SK-N-SH (cell line): ENCODE results near the gene LSM10. TPM values are rescaled to one million over a fixed set of nuclear protein-coding genes. Genes with fewer than 3 reads are reported as not detected.
A peak's percentile ranks its signal among the peaks of the same experiment; 100 is the strongest.

ENCODE experiments used
- CTCF ChIA-PET: fragments of 300-600, 350-600 bp; formaldehyde crosslinking; extraction: SDS; loops from one replicate; lab custom pipeline; 2021; lab: Yijun Ruan, JAX
- POLR2A ChIA-PET: fragments of 350-600 bp; sonication (Branson Sonifier 250); formaldehyde crosslinking; extraction: SDS; loops from one replicate; lab custom pipeline; 2020; ENCODE audit warnings: antibody characterized with exemption, inconsistent platforms; lab: Yijun Ruan, JAX
- DNase-seq: peaks from one replicate; pipeline ENCODE4 v3.0.0; 2012
- H2AFZ ChIP-seq: fragments of 200-600 bp; sonication (generic); 2 replicates; pipeline ENCODE4 v1.8.1; 2016; ENCODE audit warnings: antibody characterized with exemption, mild to moderate bottlenecking, low read depth
- H3F3A ChIP-seq: fragments of 200-600 bp; sonication (generic); replicated peaks from 2 replicates; pipeline ENCODE3; 2016; ENCODE audit warnings: antibody characterized with exemption, mild to moderate bottlenecking; ENCODE audit not compliant: insufficient read depth
- H3K27ac ChIP-seq, 2 experiments: fragments of 200-500 bp in 1 of 2; fragments of 200-600 bp in 1 of 2; sonication (Bioruptor generic) in 1 of 2; sonication (generic), shearing (Covaris generic) in 1 of 2; 2 replicates each; pipeline versions ENCODE4 v1.5.1 to v1.6.1; 2014 to 2016; ENCODE audit warnings: low read depth in 2 of 2, inconsistent platforms in 1 of 2, low read length in 1 of 2, mild to moderate bottlenecking in 1 of 2, mixed read lengths in 1 of 2
- H3K27me3 ChIP-seq: fragments of 200-600 bp; sonication (generic), shearing (Covaris generic); 2 replicates; pipeline ENCODE4 v1.6.1; 2016; ENCODE audit warnings: mixed run types; ENCODE audit not compliant: insufficient read depth
- H3K36me3 ChIP-seq, 2 experiments: fragments of 200-500 bp in 1 of 2; fragments of 200-600 bp in 1 of 2; sonication (Bioruptor generic) in 1 of 2; sonication (generic) in 1 of 2; replicated peaks in 1 of 2; 2 replicates each; pipeline versions ENCODE3 to v1.5.1; 2014 to 2016; ENCODE audit warnings: low read length in 1 of 2, mild to moderate bottlenecking in 1 of 2; ENCODE audit not compliant: insufficient read depth in 2 of 2, control insufficient read depth in 1 of 2
- H3K4me1 ChIP-seq, 2 experiments: fragments of 200-500 bp in 1 of 2; fragments of 200-600 bp in 1 of 2; sonication (Bioruptor generic) in 1 of 2; sonication (generic), shearing (Covaris generic) in 1 of 2; 2 replicates each; pipeline versions ENCODE4 v1.5.1 to v1.6.1; 2014 to 2016; ENCODE audit warnings: low read depth in 1 of 2, low read length in 1 of 2, mixed run types in 1 of 2; ENCODE audit not compliant: insufficient read depth in 2 of 2, control insufficient read depth in 1 of 2
- H3K4me2 ChIP-seq: fragments of 200-600 bp; sonication (generic), shearing (Covaris generic); 2 replicates; pipeline ENCODE4 v1.6.1; 2017; ENCODE audit warnings: mixed run types
- H3K4me3 ChIP-seq, 2 experiments: fragments of 200-500 bp in 1 of 2; fragments of 200-600 bp in 1 of 2; sonication (Bioruptor generic) in 1 of 2; sonication (generic), shearing (Covaris generic) in 1 of 2; 2 replicates each; pipeline versions ENCODE4 v1.5.1 to v1.8.1; 2014 to 2016; ENCODE audit warnings: low read depth in 2 of 2, inconsistent platforms in 1 of 2, low read length in 1 of 2, mild to moderate bottlenecking in 1 of 2, mixed read lengths in 1 of 2, moderate library complexity in 1 of 2
- H3K79me2 ChIP-seq: fragments of 200-600 bp; sonication (generic); 2 replicates; pipeline ENCODE4 v1.8.1; 2017; ENCODE audit warnings: mild to moderate bottlenecking; ENCODE audit not compliant: insufficient read depth
- H3K9ac ChIP-seq: fragments of 200-600 bp; sonication (generic); 2 replicates; pipeline ENCODE4 v1.6.1; 2017; ENCODE audit warnings: mixed run types
- H3K9me2 ChIP-seq: fragments of 200-600 bp; sonication (generic); 2 replicates; pipeline ENCODE4 v1.6.1; 2017; ENCODE audit warnings: mixed run types
- H3K9me3 ChIP-seq: fragments of 200-600 bp; sonication (generic); 2 replicates; pipeline ENCODE4 v1.6.1; 2017; ENCODE audit warnings: mixed run types, mild to moderate bottlenecking, moderate library complexity
- H4K20me1 ChIP-seq: fragments of 200-600 bp; sonication (generic); 2 replicates; pipeline ENCODE4 v1.6.1; 2017; ENCODE audit warnings: mild to moderate bottlenecking, mixed run types; ENCODE audit not compliant: insufficient read depth
- CHD2 ChIP-seq: fragments of 150-350 bp; IDR thresholded peaks from 2 replicates; pipeline ENCODE4 v1.6.1; 2018; ENCODE audit warnings: low read length; ENCODE audit not compliant: partially characterized antibody
- EP300 ChIP-seq, 2 experiments: IDR thresholded peaks; 2 replicates each; pipeline versions ENCODE4 v1.4.0 to v1.6.1; 2012; ENCODE audit warnings: borderline replicate concordance in 1 of 2, low read depth in 1 of 2, low read length in 1 of 2
- EZH2phosphoT487 ChIP-seq: fragments of 200-600 bp; sonication (generic); IDR thresholded peaks from 2 replicates; pipeline ENCODE4 v1.6.1; 2017; ENCODE audit warnings: low read depth, mixed run types, mild to moderate bottlenecking, antibody characterized with exemption, moderate library complexity, borderline replicate concordance
- FOSL2 ChIP-seq: IDR thresholded peaks from 2 replicates; pipeline ENCODE4 v1.4.0; 2012; ENCODE audit warnings: low read depth, mild to moderate bottlenecking, moderate library complexity, borderline replicate concordance
- FOXJ3 ChIP-seq: sonication (generic); formaldehyde crosslinking; IDR thresholded peaks from 2 replicates; pipeline ENCODE4 v1.5.1; 2020; ENCODE audit warnings: mild to moderate bottlenecking, missing genetic modification reagents
- GABPA ChIP-seq: IDR thresholded peaks from 2 replicates; pipeline ENCODE4 v1.4.0; 2012; ENCODE audit warnings: low read depth, mild to moderate bottlenecking
- JUND ChIP-seq: IDR thresholded peaks from 2 replicates; pipeline ENCODE4 v1.4.0; 2012
- MEF2A ChIP-seq: IDR thresholded peaks from 2 replicates; pipeline ENCODE4 v1.4.0; 2012; ENCODE audit warnings: low read depth, borderline replicate concordance
- MXI1 ChIP-seq: IDR thresholded peaks from 2 replicates; pipeline ENCODE4 v1.6.1; 2012; ENCODE audit warnings: mild to moderate bottlenecking, low read depth, low read length, improper control_type of control experiment
- POLR2AphosphoS5 ChIP-seq: IDR thresholded peaks from 2 replicates; pipeline ENCODE4 v1.6.1; 2012; ENCODE audit warnings: low read depth, low read length
- RCOR1 ChIP-seq: fragments of 150-350 bp; IDR thresholded peaks from 2 replicates; pipeline ENCODE4 v1.6.1; 2017; ENCODE audit warnings: antibody characterized with exemption, low read length
- RFX5 ChIP-seq: IDR thresholded peaks from 2 replicates; pipeline ENCODE4 v1.6.1; 2012; ENCODE audit warnings: mild to moderate bottlenecking, improper control_type of control experiment, low read length
- RXRA ChIP-seq: IDR thresholded peaks from 2 replicates; pipeline ENCODE4 v1.4.0; 2012; ENCODE audit warnings: low read depth, mild to moderate bottlenecking, borderline replicate concordance
- SMC3 ChIP-seq: IDR thresholded peaks from 2 replicates; pipeline ENCODE4 v1.6.1; 2012; ENCODE audit warnings: low read depth, low read length, improper control_type of control experiment
- TAF1 ChIP-seq: IDR thresholded peaks from 2 replicates; pipeline ENCODE4 v1.6.1; 2012; ENCODE audit warnings: low read depth, mild to moderate bottlenecking, low read length, moderate library complexity, borderline replicate concordance
- TEAD4 ChIP-seq: IDR thresholded peaks from 2 replicates; pipeline ENCODE4 v1.4.0; 2012; ENCODE audit warnings: mild to moderate bottlenecking, borderline replicate concordance; ENCODE audit not compliant: insufficient read depth
- YY1 ChIP-seq: IDR thresholded peaks from 2 replicates; pipeline ENCODE4 v1.4.0; 2012; ENCODE audit warnings: low read depth, mild to moderate bottlenecking
- WGBS: methylation state at CpG from one replicate; pipeline ENCODE4 v1.1.6; 2017; ENCODE audit warnings: low lambda C conversion rate; 5-methylcytosine and 5-hydroxymethylcytosine counted together
- polyA plus RNA-seq, 3 experiments: library from polyadenylated mRNA; depleted of rRNA; stranded (reverse); fragments of >200 nt; gene quantifications; 2 replicates each; pipeline ENCODE4 v1.2.3, GENCODE V29; 2012
- TF ChIP-seq, protein P1 (sequence below): fragments of 200-600 bp; sonication (generic); IDR thresholded peaks from 2 replicates; pipeline ENCODE4 v1.6.1; 2017; ENCODE audit warnings: antibody characterized with exemption, mild to moderate bottlenecking, moderate library complexity
- TF ChIP-seq, protein P2 (sequence below): IDR thresholded peaks from 2 replicates; pipeline ENCODE4; 2012
- TF ChIP-seq, protein P3 (sequence below): IDR thresholded peaks from 2 replicates; pipeline ENCODE4 v1.6.1; 2012; ENCODE audit warnings: mild to moderate bottlenecking, low read depth, low read length, moderate library complexity
- TF ChIP-seq, protein P4 (sequence below): fragments of 150-350 bp; IDR thresholded peaks from 2 replicates; pipeline ENCODE4 v1.6.1; 2016; ENCODE audit warnings: mild to moderate bottlenecking, low read depth, low read length

LSM10 gene
- polyA plus RNA-seq, 1 of the 3 experiments (the other 2 are of a cell fraction): 96.8 TPM

DNA sequence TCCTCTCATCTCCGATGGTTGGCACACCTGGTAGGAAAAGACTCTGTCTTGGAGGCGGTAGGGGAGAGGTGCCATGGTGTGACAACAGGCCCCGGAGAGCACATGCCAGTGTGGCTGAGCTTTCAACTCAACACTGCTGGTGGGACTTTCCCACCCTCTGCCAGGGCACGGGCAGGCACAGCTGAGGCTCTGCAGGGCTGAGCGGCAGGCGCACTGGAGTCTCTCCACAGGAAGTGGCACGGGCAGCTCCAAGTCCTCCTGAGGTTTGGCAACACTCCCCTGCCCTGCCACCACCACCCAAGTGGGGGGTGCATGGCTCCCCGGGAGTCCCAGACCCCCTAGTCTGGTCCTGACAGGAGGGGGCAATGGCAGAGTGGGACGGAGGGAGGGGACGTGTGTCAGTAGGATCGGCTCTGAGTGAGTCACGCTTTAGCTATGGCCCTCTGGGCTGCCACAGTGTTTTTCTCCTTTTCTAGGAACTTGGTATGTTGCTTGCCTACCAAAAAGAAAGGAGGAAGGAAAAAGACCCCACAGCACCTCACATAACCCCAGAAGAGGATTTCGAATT, 47.0 kb downstream of the LSM10 start (continued):
- TF ChIP-seq, protein P1, sequence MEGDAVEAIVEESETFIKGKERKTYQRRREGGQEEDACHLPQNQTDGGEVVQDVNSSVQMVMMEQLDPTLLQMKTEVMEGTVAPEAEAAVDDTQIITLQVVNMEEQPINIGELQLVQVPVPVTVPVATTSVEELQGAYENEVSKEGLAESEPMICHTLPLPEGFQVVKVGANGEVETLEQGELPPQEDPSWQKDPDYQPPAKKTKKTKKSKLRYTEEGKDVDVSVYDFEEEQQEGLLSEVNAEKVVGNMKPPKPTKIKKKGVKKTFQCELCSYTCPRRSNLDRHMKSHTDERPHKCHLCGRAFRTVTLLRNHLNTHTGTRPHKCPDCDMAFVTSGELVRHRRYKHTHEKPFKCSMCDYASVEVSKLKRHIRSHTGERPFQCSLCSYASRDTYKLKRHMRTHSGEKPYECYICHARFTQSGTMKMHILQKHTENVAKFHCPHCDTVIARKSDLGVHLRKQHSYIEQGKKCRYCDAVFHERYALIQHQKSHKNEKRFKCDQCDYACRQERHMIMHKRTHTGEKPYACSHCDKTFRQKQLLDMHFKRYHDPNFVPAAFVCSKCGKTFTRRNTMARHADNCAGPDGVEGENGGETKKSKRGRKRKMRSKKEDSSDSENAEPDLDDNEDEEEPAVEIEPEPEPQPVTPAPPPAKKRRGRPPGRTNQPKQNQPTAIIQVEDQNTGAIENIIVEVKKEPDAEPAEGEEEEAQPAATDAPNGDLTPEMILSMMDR: no peak
- TF ChIP-seq JUND: peak; percentile 88
- peak; percentile 68 for TF ChIP-seq TEAD4
- TF ChIP-seq FOSL2: peak; percentile 86
- TF ChIP-seq POLR2AphosphoS5: no peak
- no peak for TF ChIP-seq SMC3
- TF ChIP-seq, protein P2, sequence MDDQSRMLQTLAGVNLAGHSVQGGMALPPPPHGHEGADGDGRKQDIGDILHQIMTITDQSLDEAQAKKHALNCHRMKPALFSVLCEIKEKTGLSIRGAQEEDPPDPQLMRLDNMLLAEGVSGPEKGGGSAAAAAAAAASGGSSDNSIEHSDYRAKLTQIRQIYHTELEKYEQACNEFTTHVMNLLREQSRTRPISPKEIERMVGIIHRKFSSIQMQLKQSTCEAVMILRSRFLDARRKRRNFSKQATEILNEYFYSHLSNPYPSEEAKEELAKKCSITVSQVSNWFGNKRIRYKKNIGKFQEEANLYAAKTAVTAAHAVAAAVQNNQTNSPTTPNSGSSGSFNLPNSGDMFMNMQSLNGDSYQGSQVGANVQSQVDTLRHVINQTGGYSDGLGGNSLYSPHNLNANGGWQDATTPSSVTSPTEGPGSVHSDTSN: peak; percentile 70; the same call in 1 of the 2 replicates
- TF ChIP-seq, protein P3, sequence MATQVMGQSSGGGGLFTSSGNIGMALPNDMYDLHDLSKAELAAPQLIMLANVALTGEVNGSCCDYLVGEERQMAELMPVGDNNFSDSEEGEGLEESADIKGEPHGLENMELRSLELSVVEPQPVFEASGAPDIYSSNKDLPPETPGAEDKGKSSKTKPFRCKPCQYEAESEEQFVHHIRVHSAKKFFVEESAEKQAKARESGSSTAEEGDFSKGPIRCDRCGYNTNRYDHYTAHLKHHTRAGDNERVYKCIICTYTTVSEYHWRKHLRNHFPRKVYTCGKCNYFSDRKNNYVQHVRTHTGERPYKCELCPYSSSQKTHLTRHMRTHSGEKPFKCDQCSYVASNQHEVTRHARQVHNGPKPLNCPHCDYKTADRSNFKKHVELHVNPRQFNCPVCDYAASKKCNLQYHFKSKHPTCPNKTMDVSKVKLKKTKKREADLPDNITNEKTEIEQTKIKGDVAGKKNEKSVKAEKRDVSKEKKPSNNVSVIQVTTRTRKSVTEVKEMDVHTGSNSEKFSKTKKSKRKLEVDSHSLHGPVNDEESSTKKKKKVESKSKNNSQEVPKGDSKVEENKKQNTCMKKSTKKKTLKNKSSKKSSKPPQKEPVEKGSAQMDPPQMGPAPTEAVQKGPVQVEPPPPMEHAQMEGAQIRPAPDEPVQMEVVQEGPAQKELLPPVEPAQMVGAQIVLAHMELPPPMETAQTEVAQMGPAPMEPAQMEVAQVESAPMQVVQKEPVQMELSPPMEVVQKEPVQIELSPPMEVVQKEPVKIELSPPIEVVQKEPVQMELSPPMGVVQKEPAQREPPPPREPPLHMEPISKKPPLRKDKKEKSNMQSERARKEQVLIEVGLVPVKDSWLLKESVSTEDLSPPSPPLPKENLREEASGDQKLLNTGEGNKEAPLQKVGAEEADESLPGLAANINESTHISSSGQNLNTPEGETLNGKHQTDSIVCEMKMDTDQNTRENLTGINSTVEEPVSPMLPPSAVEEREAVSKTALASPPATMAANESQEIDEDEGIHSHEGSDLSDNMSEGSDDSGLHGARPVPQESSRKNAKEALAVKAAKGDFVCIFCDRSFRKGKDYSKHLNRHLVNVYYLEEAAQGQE: no peak
- no peak for TF ChIP-seq CHD2
- TF ChIP-seq MXI1: no peak
- TF ChIP-seq FOXJ3: no peak

DNA sequence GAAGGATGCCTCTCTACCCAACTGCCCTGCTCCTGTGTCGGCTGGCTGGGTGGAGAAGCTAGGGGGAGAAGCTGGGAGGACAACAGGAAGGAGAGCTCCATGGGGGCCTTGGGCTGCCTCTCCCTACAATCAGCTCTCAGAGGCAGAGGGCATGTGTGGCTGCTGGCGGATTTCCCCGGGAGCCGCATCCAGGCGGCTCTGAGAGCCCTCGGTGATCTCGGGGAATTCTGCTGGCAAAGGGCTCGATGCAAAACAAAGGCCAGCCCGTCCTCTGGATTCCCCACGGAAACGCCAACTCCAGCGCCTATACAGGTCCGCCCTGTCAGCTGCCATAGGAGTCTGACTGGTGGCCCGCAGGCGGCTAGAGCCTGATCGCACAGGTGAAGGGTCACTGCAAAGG, 47.9 kb downstream of the LSM10 start:
- POLR2A ChIA-PET: no interaction called here
- H3K4me2 ChIP-seq: peak overlapping the region; percentile 80
- TF ChIP-seq TEAD4: no peak
- no peak for TF ChIP-seq GABPA
- no peak for TF ChIP-seq RCOR1
- TF ChIP-seq, protein P1: no peak
- TF ChIP-seq EP300 (IDR thresholded peaks at IDR 0.05; ENCODE audit: borderline replicate concordance in 1 of 2, low read depth in 1 of 2, low read length in 1 of 2): no peak
- no peak for TF ChIP-seq MEF2A
- no peak for TF ChIP-seq TAF1
- TF ChIP-seq MXI1: no peak
- TF ChIP-seq, protein P4, sequence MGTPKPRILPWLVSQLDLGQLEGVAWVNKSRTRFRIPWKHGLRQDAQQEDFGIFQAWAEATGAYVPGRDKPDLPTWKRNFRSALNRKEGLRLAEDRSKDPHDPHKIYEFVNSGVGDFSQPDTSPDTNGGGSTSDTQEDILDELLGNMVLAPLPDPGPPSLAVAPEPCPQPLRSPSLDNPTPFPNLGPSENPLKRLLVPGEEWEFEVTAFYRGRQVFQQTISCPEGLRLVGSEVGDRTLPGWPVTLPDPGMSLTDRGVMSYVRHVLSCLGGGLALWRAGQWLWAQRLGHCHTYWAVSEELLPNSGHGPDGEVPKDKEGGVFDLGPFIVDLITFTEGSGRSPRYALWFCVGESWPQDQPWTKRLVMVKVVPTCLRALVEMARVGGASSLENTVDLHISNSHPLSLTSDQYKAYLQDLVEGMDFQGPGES: no peak
- no peak for TF ChIP-seq EZH2phosphoT487
- no peak for TF ChIP-seq YY1
- no peak for TF ChIP-seq RFX5
- TF ChIP-seq RXRA: no peak
- no peak for TF ChIP-seq POLR2AphosphoS5
- no peak for TF ChIP-seq JUND

More for the DNA sequence above, 47.9 kb downstream of the LSM10 start:
- Histone ChIP-seq H3K4me3 (no peak overlapping the region), H3K4me1 (peaks cover 32 to 50% of the 10 kb centered on the region in 2 experiments), H3K9ac (peak overlapping the region; percentile 86), H3K36me3 (peaks cover 30 to 53% of the 10 kb centered on the region in 2 experiments), H3K27me3 (no peaks in the 10 kb centered on the region), H4K20me1 (no peaks in the 10 kb centered on the region), H3K79me2 (peaks cover 22% of the 10 kb centered on the region; the same call in 1 of the 2 replicates), H3F3A (peaks cover 44% of the 10 kb centered on the region), H3K27ac (peak overlapping the region; percentile 96 to 100), H3K9me3 (no peaks in the 10 kb centered on the region), H2AFZ (no peak overlapping the region), H3K9me2 (no peaks in the 10 kb centered on the region)
- 59% methylated on average over 10 of the region's 16 CpGs for WGBS
- DNase-seq: no peak
- CTCF ChIA-PET: interaction anchor here (1.8 to 7.4 kb wide), 3 partner anchors 8 to 70 kb away, joined by 4 to 86 read pairs (median 41); no protein-coding TSS in a partner anchor
